OCI-LY7 (cell line): ENCODE measurements around the gene CAMP.

Experiments used
- CTCF ChIP-seq: fragments of 200-600 bp; sonication (generic); conservative IDR thresholded peaks from 2 replicates; pipeline ENCODE4 v1.5.1; 2014; ENCODE audit warnings: mild to moderate bottlenecking, antibody characterized with exemption, low read length, moderate library complexity, mixed read lengths
- EZH2phosphoT487 ChIP-seq: fragments of 200-600 bp; sonication (generic); IDR thresholded peaks from 2 replicates; pipeline ENCODE4 v1.6.1; 2018; ENCODE audit warnings: low read depth, borderline replicate concordance, mild to moderate bottlenecking, mixed run types, antibody characterized with exemption, low read length, moderate library complexity, mixed read lengths

- TF ChIP-seq CTCF (no peak), EZH2phosphoT487 (no peak)
Measured at GRCh38 chr3:48274452-48274851, 51.2 kb downstream of the CAMP start.
